Measurements from ENCODE around the gene FGG. TPM values are rescaled to one million over a fixed set of nuclear protein-coding genes. Genes with fewer than 3 reads are reported as not detected.

The FGG gene
- total RNA-seq, 4 donors from 2014 or later: not detected

DNA sequence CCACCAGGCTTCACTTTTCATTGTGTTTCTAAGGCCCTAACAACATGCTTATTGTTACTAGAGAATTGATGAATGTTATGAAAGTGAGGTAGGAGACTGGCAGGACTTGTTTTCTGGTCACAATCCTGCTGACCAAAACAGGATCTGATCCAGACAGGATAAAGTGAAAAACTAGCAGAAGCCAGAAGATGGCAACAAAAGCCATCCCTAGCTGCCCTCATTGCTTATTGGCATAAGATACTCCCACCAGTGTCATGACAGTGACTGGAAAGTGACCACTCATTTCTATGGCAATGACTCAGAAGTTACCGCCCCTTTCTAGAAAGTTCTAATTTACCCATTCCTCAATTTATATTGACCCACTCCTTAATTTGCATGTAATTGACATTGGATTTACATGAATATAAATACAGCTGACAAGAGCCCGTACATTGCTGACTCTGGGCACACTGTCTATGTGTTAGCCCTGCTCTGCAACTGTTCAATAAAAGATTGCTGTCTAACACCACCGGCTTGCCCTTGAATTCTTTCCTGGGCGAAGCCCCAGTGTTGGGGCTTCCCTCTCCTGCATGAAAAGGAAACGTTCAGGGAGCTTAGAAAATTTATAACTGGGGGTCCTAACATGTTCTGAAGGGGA, 30.0 kb upstream of the FGG start:
- no peak overlapping the region for H3K4me3 ChIP-seq
- H3K36me3 ChIP-seq: no peaks in the 10 kb centered on the region
- DNase-seq (ENCODE audit: low spot score in 2 of 2): no peak
- 75 to 76% methylated on average over 5 of the region's 5 CpGs for WGBS, 2 donors
- H3K9me3 ChIP-seq: no peaks in the 10 kb centered on the region
- no peaks in the 10 kb centered on the region for H3K4me1 ChIP-seq
- no peak overlapping the region for H3K27ac ChIP-seq
- H3K27me3 ChIP-seq: no peaks in the 10 kb centered on the region
- TF ChIP-seq EP300 (IDR thresholded peaks at IDR 0.05) (no peak), POLR2A (IDR thresholded peaks at IDR 0.05) (no peak)
- TF ChIP-seq, protein P1, sequence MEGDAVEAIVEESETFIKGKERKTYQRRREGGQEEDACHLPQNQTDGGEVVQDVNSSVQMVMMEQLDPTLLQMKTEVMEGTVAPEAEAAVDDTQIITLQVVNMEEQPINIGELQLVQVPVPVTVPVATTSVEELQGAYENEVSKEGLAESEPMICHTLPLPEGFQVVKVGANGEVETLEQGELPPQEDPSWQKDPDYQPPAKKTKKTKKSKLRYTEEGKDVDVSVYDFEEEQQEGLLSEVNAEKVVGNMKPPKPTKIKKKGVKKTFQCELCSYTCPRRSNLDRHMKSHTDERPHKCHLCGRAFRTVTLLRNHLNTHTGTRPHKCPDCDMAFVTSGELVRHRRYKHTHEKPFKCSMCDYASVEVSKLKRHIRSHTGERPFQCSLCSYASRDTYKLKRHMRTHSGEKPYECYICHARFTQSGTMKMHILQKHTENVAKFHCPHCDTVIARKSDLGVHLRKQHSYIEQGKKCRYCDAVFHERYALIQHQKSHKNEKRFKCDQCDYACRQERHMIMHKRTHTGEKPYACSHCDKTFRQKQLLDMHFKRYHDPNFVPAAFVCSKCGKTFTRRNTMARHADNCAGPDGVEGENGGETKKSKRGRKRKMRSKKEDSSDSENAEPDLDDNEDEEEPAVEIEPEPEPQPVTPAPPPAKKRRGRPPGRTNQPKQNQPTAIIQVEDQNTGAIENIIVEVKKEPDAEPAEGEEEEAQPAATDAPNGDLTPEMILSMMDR (IDR thresholded peaks at IDR 0.05): no peak

DNA sequence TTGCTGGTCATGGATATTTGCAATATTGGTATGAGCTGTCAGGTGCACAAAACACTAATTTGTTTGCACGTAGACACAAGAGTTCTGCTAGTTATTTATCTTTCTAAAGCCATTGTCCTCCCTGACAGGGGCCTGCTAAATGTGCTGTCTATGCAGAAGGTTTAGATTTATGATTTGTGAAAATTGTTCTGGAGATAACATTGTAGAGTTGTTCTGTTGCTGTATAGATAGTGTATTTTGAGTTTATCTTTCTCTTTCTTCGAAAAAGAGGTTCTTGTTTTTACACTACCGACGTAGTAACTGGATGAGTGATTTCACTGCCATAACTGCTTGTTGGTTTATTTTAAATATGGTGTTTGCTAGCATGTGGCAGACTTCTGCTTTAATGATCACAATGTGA, 28.5 kb upstream of the FGG start:
- Histone ChIP-seq H3K9me3 (no peaks in the 10 kb centered on the region), H3K4me3 (no peak overlapping the region), H3K27ac (no peak overlapping the region), H3K4me1 (no peaks in the 10 kb centered on the region), H3K27me3 (no peaks in the 10 kb centered on the region), H3K36me3 (no peaks in the 10 kb centered on the region)
- TF ChIP-seq EP300 (IDR thresholded peaks at IDR 0.05) (no peak), POLR2A (IDR thresholded peaks at IDR 0.05) (no peak)
- TF ChIP-seq, protein P1 (IDR thresholded peaks at IDR 0.05): no peak
- 56 to 58% methylated on average over 4 of the region's 4 CpGs for WGBS, 2 donors
- no peak for DNase-seq (ENCODE audit: low spot score in 2 of 2)

DNA sequence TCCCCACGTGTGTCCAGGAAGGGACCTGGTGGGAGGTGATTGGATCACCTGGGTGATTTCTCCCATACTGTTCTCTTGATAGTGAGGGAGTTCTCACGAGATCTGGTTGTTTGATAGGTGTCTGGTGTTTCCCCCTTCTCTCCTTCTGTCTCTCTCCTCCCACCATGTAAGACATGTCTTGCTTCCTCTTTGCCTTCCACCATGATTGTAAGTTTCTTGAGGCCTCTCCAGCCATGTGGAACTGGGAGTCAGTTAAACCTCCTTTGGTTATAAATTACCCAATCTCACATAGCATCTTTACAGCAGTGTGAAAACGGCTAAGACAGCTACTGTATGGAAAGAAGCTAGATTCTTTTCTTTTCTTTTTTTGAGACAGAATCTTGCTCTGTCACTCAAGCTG, 21.6 kb upstream of the FGG start:
- TF ChIP-seq EP300 (IDR thresholded peaks at IDR 0.05) (no peak), POLR2A (IDR thresholded peaks at IDR 0.05) (no peak)
- TF ChIP-seq, protein P1 (IDR thresholded peaks at IDR 0.05): no peak
- WGBS, 2 donors: 72 to 81% methylated on average over 3 of the region's 3 CpGs
- Histone ChIP-seq H3K9me3 (no peaks in the 10 kb centered on the region), H3K4me1 (no peaks in the 10 kb centered on the region), H3K27me3 (peaks cover 0 to 6% of the 10 kb centered on the region in 2 donors), H3K27ac (no peak overlapping the region), H3K36me3 (no peaks in the 10 kb centered on the region), H3K4me3 (no peak overlapping the region)
- DNase-seq (ENCODE audit: low spot score in 2 of 2): no peak

DNA sequence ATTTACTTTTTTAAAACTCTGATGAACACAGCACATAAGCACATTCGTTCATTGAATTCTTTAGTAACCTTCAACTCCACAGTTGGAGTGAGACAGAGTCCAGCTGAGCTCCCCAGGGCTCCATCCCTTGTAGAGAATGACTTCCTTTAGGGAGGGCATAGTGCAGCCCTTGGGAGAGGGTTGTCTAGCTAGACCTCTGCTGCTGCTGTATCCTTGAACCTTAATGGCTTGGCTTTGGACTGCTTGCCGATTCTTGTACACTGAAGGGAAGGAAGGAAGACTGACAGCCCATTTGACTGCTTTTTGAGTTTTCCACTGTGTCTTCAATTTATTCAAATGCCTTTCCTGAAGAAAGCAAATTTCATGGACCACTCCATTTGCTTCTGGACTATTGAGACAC, 19.4 kb upstream of the FGG start:
- H3K36me3 ChIP-seq: no peaks in the 10 kb centered on the region
- no peak overlapping the region for H3K27ac ChIP-seq
- H3K4me1 ChIP-seq: peaks cover 0 to 6% (median 2%) of the 10 kb centered on the region in 4 donors
- no peak for DNase-seq (ENCODE audit: low spot score in 2 of 2)
- H3K27me3 ChIP-seq: peaks cover 0 to 6% of the 10 kb centered on the region in 2 donors
- H3K9me3 ChIP-seq: no peaks in the 10 kb centered on the region
- TF ChIP-seq EP300 (IDR thresholded peaks at IDR 0.05) (no peak), POLR2A (IDR thresholded peaks at IDR 0.05) (no peak)
- TF ChIP-seq, protein P1 (IDR thresholded peaks at IDR 0.05): no peak
- H3K4me3 ChIP-seq: no peak overlapping the region
- 50 to 53% methylated on average over 2 of the region's 2 CpGs for WGBS, 2 donors

DNA sequence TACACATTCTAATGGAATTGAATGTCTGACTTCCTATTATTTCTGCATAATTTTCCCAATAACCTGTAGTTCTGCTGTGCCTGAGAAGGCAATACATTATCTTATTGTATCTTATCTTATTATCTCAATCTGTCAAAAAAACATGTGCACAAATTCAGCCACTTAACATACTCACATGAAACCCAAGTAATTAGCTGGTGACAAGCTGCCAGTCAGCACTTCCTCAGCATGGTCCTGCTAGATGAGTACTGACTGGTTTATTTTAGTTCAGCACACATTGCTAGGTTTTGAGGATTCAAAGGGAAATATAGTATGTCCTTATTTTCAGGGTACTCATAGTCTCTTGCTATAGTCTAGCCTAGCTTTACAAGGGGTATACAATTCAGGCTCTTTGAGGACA, 17.9 kb upstream of the FGG start:
- Histone ChIP-seq H3K4me3 (no peak overlapping the region), H3K27ac (no peak overlapping the region), H3K36me3 (no peaks in the 10 kb centered on the region), H3K27me3 (peaks cover 0 to 6% of the 10 kb centered on the region in 2 donors), H3K9me3 (no peaks in the 10 kb centered on the region), H3K4me1 (peaks cover 0 to 10% (median 5%) of the 10 kb centered on the region in 4 donors)
- TF ChIP-seq, protein P1 (IDR thresholded peaks at IDR 0.05): no peak
- TF ChIP-seq EP300 (IDR thresholded peaks at IDR 0.05) (no peak), POLR2A (IDR thresholded peaks at IDR 0.05) (no peak)
- DNase-seq (ENCODE audit: low spot score in 2 of 2): no peak
